GM11168 (cell line): Measurements from ENCODE around the gene BATF3.

ENCODE experiments used
- in situ Hi-C: fragments of 300-500 bp; cut with MboI; formaldehyde crosslinking; loops from one replicate; pipeline ENCODE4 v1.12.0; 2022; ENCODE audit warnings: low sequenced_read_pairs; ENCODE audit not compliant: unreplicated experiment

BATF3 gene

GRCh38 chr1:212666116-212666775 lies 33.4 kb downstream of the BATF3 start:
- in situ Hi-C loops: loop anchor here (25.0 kb wide), 1 partner anchor 96 kb away; no protein-coding TSS in a partner anchor

DNA sequence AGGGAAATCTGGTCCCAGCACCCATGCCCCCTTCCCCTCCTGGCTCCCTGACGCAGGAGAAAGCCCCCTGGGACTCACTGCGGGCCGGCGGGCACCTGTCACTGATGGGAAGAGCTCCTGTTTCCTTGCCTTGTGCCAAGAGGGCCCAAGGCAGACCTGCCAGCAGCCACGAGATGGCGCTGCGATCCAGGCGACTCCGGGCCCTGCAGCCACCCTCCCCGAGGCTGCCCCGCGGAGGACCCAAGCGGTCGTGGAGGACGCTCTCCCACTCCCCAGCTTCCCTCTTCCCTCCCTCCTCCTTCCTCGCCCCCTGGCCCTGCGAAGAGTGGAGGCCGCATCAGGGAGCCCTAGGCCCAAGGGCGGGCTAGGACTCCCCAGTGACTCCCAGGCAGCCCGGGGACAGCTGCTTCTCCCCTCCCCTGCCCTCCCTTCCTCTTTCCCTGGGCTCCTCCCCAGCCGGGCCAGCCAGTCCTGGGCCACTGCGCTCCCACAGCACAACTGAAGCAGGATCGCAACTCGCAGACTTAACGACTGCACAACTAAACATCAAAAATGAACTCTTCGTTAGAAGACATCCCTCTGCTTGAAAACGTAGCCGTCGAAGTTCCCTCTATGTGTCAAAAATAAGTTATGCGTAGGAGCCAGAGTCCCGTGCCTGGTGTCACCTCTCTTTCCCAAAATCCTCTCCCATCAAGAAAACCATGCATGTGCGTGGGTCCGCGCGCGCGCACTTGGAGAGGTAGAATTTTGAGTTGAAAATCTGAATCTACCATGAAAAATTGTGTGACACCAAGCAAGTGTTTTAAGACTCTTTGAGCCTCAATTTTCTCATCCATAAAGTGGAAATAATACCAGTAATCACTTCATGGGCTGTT lies 34.2 kb downstream of the BATF3 start:
- in situ Hi-C loops: loop anchor here (25.0 kb wide), 1 partner anchor 97 kb away; no protein-coding TSS in a partner anchor

GRCh38 chr1:212664409-212665199 lies 35.0 kb downstream of the BATF3 start:
- in situ Hi-C loops: loop anchor here (25.0 kb wide), 1 partner anchor 98 kb away; no protein-coding TSS in a partner anchor

- in situ Hi-C loops: loop anchor here (25.0 kb wide), 1 partner anchor 104 kb away; no protein-coding TSS in a partner anchor
Observed at GRCh38 chr1:212658250-212658649, 41.4 kb downstream of the BATF3 start.

- in situ Hi-C loops: loop anchor here (25.0 kb wide), 1 partner anchor 106 kb away; no protein-coding TSS in a partner anchor
Observed at GRCh38 chr1:212656730-212657129, 42.9 kb downstream of the BATF3 start.

GRCh38 chr1:212655668-212656440 lies 43.8 kb downstream of the BATF3 start:
- in situ Hi-C loops: loop anchor here (25.0 kb wide), 1 partner anchor 106 kb away; no protein-coding TSS in a partner anchor

DNA sequence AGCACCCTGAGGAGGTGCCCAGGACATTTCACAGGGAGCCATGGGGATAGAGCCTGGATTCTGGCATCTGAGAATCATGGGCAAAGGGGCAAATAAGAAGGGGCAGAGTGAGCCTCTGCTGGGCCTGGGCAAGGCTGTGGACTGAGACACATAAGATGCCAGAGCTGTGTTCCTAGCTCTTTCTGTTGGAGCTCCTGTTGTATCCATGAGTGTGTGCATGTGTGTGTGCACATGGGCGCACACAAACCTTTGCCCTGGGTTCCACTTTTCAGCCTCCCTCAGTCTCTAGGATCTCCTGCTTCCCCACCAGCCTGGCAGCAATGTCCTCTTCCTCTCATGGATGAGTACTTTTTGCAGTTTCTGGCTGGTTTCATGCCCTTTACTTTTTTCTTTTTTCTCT lies 47.0 kb downstream of the BATF3 start:
- in situ Hi-C loops: loop anchor here (25.0 kb wide), 1 partner anchor 110 kb away; no protein-coding TSS in a partner anchor

DNA sequence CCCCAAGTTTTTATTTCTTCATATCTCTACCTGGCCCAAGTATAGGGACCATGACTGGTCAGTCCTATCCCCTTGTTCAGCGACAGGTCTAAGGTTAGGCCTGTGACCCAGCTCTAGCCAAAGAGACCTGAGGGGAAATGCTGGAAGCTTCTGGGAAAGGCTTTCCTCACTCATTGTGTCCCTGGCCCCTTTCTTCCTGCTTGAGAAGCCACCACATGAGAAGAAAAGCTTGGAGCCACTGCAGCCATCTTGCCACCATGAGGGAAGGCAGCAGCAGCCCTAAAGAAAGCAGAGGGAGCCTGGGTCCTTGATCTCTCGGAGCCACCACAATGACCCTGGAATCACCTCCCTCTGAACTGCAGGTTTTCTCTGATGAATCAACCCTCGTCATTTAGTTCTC lies 47.7 kb downstream of the BATF3 start:
- in situ Hi-C loops: loop anchor here (25.0 kb wide), 1 partner anchor 110 kb away; no protein-coding TSS in a partner anchor

- in situ Hi-C loops: loop anchor here (25.0 kb wide), 1 partner anchor 111 kb away; no protein-coding TSS in a partner anchor
Observed at GRCh38 chr1:212651521-212651920, 48.1 kb downstream of the BATF3 start.

GRCh38 chr1:212650228-212650627 lies 49.4 kb downstream of the BATF3 start:
- in situ Hi-C loops: loop anchor here (25.0 kb wide), 1 partner anchor 112 kb away; no protein-coding TSS in a partner anchor

DNA sequence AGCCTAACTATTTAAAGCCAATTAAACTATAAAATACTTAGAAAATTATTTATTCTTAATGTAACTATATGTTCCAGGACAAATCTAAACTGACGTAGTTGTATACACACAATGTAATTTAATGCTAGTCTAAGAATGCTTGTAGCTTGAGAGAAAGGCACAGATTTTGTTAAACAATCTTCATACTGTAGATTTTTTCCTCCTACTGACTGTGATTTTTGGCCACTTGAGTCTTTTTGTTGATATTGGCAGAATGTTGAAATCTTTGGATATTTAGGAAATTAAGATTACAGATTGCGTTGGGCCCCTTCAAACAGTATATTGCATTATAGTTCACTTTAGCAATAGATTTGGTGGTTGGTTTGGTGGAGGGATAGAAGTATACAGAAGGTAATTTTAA lies 50.6 kb downstream of the BATF3 start:
- in situ Hi-C loops: no loop called here

GRCh38 chr1:212648431-212648830 lies 51.2 kb downstream of the BATF3 start:
- in situ Hi-C loops: no loop called here

- in situ Hi-C loops: no loop called here
Observed at GRCh38 chr1:212647004-212647403, 52.6 kb downstream of the BATF3 start.

DNA sequence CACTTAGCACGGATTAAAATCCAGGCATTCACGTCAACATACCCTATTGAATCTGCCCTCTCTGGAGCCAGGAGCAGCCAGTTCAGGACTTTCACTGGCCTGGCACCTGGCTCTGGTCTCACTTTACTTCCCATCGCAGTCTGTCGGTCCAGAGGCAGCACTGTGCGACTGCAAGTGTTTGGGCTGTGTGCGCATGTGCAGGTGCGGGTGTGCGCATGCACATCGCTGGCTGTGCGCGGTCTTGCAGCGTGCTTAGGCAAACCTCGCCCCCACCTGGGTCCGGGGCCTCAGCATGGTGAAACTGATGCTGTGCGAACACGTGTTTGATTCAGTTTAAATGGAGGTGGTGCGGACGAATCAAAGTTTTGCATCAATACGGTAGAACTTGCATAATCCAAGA lies 53.1 kb downstream of the BATF3 start:
- in situ Hi-C loops: no loop called here

GRCh38 chr1:212645546-212646543 lies 53.8 kb downstream of the BATF3 start:
- in situ Hi-C loops: no loop called here

- in situ Hi-C loops: no loop called here
Observed at GRCh38 chr1:212644866-212645545, 54.6 kb downstream of the BATF3 start.

GRCh38 chr1:212643877-212644276 lies 55.8 kb downstream of the BATF3 start:
- in situ Hi-C loops: no loop called here

GRCh38 chr1:212641956-212642355 lies 57.7 kb downstream of the BATF3 start:
- in situ Hi-C loops: no loop called here
